Measurements from ENCODE around the gene CRYBA4. TPM values are rescaled to one million over a fixed set of nuclear protein-coding genes. Genes with fewer than 3 reads are reported as not detected.

CRYBA4 gene
- polyA plus RNA-seq: under 1 TPM in 2 of 3 donors, not detected in 1; 0.46 to 0.95 TPM

DNA sequence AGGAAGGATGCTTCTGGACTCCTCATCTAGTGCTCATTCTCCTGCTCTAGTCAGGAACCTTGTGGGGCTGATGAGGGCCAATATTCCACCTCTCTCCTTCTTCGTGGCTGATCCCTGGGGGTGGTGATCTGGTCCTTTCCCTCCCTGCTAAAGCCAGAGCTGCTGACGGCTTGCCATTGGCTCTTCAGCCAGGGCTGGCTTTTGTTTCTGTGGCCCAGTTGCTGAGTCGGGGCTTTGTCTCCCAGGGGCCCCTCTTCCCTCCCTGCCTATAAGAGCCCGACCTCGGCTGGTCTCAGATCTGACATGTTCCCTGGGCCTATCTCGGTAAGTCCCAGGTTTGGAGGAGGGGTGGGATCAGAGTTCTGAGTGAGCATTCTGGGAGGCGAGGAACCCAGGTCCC, at the start of gene CRYBA4:
CRYBA4 (plus strand) TSS at position 301 of the 400 bp plus-strand sequence. CDS start 634 bp downstream, outside the sequence.
- DNase-seq: no peak
- peaks cover 0 to 3% (median 0%) of the 10 kb centered on the region in 3 donors for H3K36me3 Mint-ChIP-seq
- peaks cover 0 to 6% (median 2%) of the 10 kb centered on the region in 3 donors for H3K27me3 Mint-ChIP-seq (ENCODE audit: low read depth in 3 of 3)
- peaks cover 11 to 15% of the 10 kb centered on the region in 2 donors for H3K4me1 Mint-ChIP-seq
- peak within 1 kb of the TSS in 4 of 6 donors; percentile 51 to 75 (median 66) for H3K27ac Mint-ChIP-seq
- H3K4me3 Mint-ChIP-seq: no peak within 1 kb of the TSS
- no peaks in the 10 kb centered on the region for H3K9me3 Mint-ChIP-seq

DNA sequence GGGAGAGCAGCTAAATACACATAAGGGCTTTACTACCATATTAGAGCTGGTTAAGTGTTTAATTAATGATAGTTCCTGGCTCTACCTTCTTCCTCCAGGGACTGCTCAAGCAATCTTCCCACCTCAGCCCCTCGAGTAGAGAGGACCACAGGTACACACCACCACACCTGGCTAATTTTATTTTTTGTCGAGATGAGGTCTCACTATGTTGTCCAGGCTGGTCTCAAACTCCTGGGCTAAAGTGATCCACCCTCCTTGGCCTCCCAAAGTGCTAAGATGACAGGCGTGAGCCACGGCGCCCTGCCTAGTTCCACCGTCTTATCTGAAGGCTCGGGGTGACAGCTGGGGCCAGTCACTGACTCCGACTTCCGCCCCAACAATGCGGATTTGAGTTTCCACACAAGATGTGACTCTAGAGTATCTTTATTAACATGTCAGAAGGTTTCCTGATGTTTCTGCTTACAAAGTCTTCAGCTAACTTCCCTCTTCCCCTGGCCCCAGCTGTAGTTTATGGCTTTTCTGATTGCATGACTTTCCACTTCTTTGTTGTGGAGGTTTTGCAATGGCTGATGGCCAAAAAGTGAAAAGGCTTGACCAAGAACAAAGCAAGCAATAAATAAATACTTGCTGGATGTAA, 48.6 kb upstream of the CRYBA4 start:
- Mint-ChIP-seq H3K36me3 (peaks cover 8 to 37% (median 26%) of the 10 kb centered on the region in 3 donors), H3K27me3 (ENCODE audit: low read depth in 3 of 3) (peaks cover 0 to 3% (median 3%) of the 10 kb centered on the region in 3 donors), H3K4me1 (peaks cover 92% of the 10 kb centered on the region in 2 donors), H3K4me3 (peak overlapping the region; percentile 57 to 80 (median 68)), H3K9me3 (no peaks in the 10 kb centered on the region), H3K27ac (peak overlapping the region; percentile 77 to 95 (median 88))
- DNase-seq: peak in 1 of 3 donors; percentile 32

DNA sequence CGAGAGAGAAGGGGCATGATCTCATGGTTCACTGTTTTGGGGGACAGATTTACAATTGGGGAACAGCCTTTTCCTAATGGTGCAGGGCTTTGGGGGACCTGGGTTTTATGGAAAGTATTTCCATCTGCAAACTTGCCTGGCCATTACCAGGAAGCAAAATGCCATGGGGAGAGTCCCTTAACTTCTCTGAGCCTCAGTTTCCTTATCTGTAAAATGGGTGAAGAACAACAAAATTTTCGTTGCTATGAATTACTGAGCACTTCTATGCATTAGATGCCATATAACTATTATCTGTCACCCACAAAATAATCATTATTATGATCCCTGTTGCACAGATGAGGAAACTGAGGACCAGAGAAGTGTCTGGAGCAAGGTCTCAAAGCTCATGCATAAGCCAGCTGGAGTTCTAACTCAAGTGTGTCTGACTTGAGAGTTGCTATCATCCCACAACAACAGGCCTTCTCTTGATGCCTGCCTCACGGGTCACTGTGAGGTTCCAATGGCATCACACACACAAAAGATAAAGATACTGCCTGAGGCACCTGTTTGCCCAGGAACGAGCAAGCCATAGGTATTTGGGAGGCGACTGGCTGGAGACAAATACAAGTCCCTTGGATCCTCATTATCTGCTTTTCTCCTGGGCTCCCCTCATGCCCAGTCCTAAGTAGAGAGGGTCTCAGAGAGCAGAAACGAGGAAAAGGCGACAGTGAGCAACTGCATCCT, 47.6 kb upstream of the CRYBA4 start:
- Mint-ChIP-seq H3K27me3 (ENCODE audit: low read depth in 3 of 3) (peaks cover 0 to 5% (median 3%) of the 10 kb centered on the region in 3 donors), H3K36me3 (peaks cover 6 to 35% (median 26%) of the 10 kb centered on the region in 3 donors), H3K4me1 (peaks cover 92% of the 10 kb centered on the region in 2 donors), H3K27ac (peak overlapping the region; percentile 77 to 95 (median 88)), H3K9me3 (no peaks in the 10 kb centered on the region), H3K4me3 (peak overlapping the region; percentile 57 to 80 (median 68))
- no peak for DNase-seq

DNA sequence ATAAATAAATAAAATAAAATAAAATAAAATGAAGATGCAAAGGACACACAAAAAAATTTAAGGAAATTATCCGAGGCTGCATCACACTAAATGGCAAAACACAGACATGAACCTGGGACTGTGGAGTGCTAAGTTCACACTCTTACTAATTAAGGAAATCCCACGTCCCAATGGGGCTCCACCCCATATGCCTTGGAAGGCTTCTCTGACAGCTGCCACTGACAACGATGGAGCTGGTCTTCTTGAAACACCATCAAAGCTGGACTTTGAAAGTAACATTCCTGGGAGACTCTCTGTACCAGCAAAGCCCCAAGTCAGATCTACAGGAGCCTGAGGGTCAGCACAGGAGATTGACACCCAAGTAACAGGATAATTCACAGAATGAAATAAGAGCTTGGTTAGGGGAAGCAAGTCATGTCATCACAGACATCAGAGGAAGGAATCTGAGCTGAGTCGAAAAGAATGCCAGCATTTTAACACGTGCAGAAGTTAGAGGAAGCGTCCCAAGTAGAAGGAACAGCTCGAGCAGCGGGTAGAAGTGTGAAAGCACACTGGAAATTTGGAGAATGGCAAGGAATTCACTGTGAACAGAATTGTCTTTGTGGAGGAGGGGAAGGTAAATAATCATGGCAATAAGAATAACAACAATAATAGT, 45.6 kb upstream of the CRYBA4 start:
- Mint-ChIP-seq H3K27me3 (ENCODE audit: low read depth in 3 of 3) (peaks cover 0 to 5% (median 3%) of the 10 kb centered on the region in 3 donors), H3K4me3 (peak overlapping the region; percentile 0 to 68 (median 49)), H3K27ac (peak overlapping the region; percentile 76 to 89 (median 83)), H3K36me3 (peaks cover 6 to 41% (median 31%) of the 10 kb centered on the region in 3 donors), H3K9me3 (no peaks in the 10 kb centered on the region), H3K4me1 (peaks cover 92% of the 10 kb centered on the region in 2 donors)
- DNase-seq: no peak

DNA sequence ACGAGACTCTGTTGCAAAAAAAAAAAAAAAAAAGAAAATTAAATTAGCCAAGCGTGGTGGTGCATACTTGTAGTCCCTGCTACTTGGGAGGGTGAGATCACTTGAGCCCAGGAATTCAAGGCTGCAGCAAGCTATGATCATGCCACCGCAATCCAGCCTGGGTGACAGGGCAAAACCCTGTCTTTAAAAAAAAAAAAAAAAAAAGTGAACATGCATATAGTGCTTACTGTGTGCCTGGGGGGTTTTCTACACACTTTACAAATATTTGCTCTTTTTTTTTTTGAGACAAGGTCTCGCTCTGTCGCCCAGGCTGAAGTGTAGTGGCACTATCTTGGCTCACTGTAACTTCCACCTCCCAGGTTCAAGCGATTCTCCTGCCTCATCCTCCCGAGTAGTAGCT, 44.7 kb upstream of the CRYBA4 start:
- Mint-ChIP-seq H3K9me3 (no peaks in the 10 kb centered on the region), H3K4me1 (peaks cover 92% of the 10 kb centered on the region in 2 donors), H3K27me3 (ENCODE audit: low read depth in 3 of 3) (peaks cover 0 to 5% (median 3%) of the 10 kb centered on the region in 3 donors), H3K4me3 (no peak overlapping the region), H3K36me3 (peaks cover 12 to 42% (median 36%) of the 10 kb centered on the region in 3 donors), H3K27ac (peak overlapping the region in 3 of 6 donors; percentile 51 to 97 (median 70))
- DNase-seq: no peak

DNA sequence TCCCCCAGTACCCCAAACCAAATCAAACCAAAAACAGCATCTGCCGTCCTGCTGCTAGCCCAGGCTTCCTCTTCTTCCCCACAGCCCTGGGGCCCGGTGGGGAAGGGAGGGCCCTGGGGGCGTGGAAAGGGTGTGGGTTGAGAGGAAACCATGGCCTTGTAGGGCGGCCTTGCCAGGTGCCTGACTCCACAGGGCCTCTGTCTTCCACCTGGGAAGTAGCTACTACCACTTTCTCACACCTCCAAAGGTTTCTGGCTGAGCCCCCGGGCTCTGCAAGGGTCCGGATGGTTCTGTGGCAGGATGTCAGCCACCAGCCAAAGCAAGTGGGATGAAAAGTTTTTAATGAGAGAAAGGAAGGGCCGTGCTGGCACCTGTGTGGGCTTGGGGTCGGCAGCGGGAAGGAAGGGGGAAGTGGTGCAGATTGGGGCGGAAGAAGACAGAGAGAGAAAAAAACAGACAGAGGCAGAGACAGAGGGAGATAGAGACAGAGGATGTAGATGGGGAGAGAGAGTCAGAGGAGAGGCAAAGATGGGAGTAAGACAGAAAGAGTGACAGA, 42.4 kb upstream of the CRYBA4 start:
- H3K27me3 Mint-ChIP-seq (ENCODE audit: low read depth in 3 of 3): peaks cover 2 to 8% (median 3%) of the 10 kb centered on the region in 3 donors

DNA sequence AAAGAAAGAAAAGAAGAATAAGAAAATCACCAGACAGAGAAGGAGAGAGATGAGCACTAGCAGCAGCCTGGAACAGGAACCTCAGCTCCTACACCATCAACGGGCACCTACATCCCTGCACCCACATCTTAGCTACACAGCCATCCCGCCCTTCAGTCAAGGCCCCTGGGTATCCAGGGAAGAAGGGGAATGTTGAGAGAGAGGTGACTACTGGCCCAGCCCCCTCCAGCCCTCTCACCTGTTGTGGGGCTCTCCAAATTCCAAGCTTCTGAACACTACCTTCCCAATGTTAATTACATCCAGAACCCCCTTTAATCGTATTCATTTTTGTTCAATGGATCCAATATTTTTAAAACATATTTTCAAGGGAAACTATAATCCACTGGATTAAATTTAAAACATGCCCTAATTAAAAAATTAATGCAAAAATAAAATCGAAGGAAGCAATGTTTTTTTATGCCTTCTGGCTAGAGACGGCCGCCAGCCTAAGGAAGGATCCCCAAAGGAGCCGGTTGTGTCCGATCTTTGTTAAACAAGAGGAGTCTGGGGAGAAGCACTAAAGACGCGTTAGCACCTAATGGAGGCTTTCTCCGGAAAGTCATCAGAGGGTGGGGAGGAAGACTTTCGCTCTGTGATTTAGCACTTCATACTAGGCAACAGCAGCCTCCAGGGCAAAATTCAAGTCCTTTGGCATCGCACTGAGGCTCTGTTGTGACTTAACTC, 41.4 kb upstream of the CRYBA4 start:
- Mint-ChIP-seq H3K27ac (peak overlapping the region; percentile 90 to 97 (median 95)), H3K36me3 (peaks cover 12 to 40% (median 24%) of the 10 kb centered on the region in 3 donors), H3K27me3 (ENCODE audit: low read depth in 3 of 3) (peaks cover 2 to 8% (median 3%) of the 10 kb centered on the region in 3 donors), H3K9me3 (no peaks in the 10 kb centered on the region), H3K4me1 (peaks cover 90 to 91% of the 10 kb centered on the region in 2 donors), H3K4me3 (peak overlapping the region; percentile 75 to 85 (median 80))
- DNase-seq: no peak

More for the DNA sequence above, 42.4 kb upstream of the CRYBA4 start:
- Mint-ChIP-seq H3K4me3 (peak overlapping the region; percentile 75 to 85 (median 80)), H3K4me1 (peaks cover 90 to 91% of the 10 kb centered on the region in 2 donors), H3K9me3 (no peaks in the 10 kb centered on the region), H3K36me3 (peaks cover 12 to 36% (median 24%) of the 10 kb centered on the region in 3 donors), H3K27ac (peak overlapping the region; percentile 90 to 97 (median 95))
- peak; percentile 54 to 66 (median 58) for DNase-seq

DNA sequence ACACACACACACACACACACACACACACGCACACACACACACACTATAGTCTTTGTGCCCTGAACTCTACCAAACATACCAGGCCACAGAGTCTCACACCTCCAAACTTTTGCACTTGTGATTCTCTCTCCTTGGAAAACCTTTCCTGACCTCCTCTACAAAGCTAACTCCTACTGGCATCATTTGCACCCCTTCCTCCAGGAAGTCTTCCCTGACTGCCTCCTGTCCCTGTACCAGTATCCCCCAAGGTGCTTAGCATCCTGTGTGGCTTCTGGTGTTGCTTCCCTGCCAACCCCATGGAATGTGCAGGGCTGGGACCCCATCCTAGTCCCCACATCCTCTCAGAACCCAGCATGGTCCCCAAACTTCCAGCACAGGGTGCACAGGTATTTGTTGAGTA, 40.7 kb upstream of the CRYBA4 start:
- H3K4me1 Mint-ChIP-seq: peaks cover 92 to 93% of the 10 kb centered on the region in 2 donors
- DNase-seq: no peak
- peaks cover 12 to 39% (median 23%) of the 10 kb centered on the region in 3 donors for H3K36me3 Mint-ChIP-seq
- peak overlapping the region; percentile 60 to 81 (median 68) for H3K4me3 Mint-ChIP-seq
- peaks cover 1 to 8% (median 2%) of the 10 kb centered on the region in 3 donors for H3K27me3 Mint-ChIP-seq (ENCODE audit: low read depth in 3 of 3)
- peak overlapping the region; percentile 90 to 97 (median 95) for H3K27ac Mint-ChIP-seq
- H3K9me3 Mint-ChIP-seq: no peaks in the 10 kb centered on the region

DNA sequence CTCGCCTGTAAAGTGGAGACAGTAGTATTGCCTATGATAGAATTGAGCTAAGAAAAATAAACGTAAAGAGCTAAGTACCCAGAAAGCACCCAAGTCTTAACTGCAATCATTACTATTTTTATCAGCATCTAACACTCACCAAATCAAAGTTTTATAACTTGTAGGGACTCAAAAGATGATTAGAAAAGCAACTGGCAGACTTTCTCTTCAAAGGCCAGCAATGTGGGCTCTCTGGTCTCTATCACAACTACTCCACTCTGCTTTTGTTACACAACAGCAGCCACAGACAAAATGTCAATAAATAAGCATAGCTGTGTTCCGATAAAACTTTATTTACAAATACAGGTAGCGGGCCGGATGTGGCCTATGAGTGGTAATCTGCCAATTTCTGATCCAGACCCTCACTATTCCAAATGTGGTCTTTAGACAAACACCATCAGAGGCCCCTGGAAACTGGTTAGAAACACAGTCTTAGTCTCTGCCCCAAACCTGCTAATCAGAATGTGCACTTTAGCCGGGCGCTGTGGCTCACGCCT, 40.1 kb upstream of the CRYBA4 start:
- Mint-ChIP-seq H3K4me3 (peak overlapping the region in 3 of 5 donors; percentile 23 to 81 (median 62)), H3K9me3 (no peaks in the 10 kb centered on the region), H3K27ac (peak overlapping the region; percentile 19 to 97 (median 92)), H3K27me3 (ENCODE audit: low read depth in 3 of 3) (peaks cover 1 to 7% (median 2%) of the 10 kb centered on the region in 3 donors), H3K4me1 (peaks cover 92 to 93% of the 10 kb centered on the region in 2 donors), H3K36me3 (peaks cover 12 to 32% (median 18%) of the 10 kb centered on the region in 3 donors)
- DNase-seq: no peak

DNA sequence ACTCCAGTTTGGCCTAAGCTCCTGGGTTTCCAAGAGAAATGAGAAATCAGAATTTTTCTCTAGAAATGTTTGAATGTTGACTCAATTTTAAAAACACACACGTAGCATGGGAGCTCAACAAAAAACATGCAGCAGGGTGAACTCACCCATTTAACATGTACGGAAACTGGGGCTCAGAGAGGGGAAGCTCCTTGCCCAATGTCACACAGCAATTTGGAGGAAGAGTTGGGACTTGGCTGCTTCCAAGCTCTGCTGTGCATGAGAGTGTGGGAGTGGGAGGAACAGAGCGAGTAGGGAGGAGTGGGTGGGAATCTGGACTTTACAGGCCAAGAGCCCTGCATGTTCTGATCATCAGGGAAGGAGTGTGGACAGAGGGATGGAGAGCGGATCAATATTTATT, 37.8 kb upstream of the CRYBA4 start:
- H3K4me3 Mint-ChIP-seq: peak overlapping the region; percentile 82 to 91 (median 87)
- H3K9me3 Mint-ChIP-seq: no peaks in the 10 kb centered on the region
- no peak for DNase-seq
- peaks cover 95 to 99% of the 10 kb centered on the region in 2 donors for H3K4me1 Mint-ChIP-seq
- peaks cover 18 to 36% (median 23%) of the 10 kb centered on the region in 3 donors for H3K36me3 Mint-ChIP-seq
- peaks cover 0 to 5% (median 4%) of the 10 kb centered on the region in 3 donors for H3K27me3 Mint-ChIP-seq (ENCODE audit: low read depth in 3 of 3)
- H3K27ac Mint-ChIP-seq: peak overlapping the region; percentile 92 to 97 (median 95)

DNA sequence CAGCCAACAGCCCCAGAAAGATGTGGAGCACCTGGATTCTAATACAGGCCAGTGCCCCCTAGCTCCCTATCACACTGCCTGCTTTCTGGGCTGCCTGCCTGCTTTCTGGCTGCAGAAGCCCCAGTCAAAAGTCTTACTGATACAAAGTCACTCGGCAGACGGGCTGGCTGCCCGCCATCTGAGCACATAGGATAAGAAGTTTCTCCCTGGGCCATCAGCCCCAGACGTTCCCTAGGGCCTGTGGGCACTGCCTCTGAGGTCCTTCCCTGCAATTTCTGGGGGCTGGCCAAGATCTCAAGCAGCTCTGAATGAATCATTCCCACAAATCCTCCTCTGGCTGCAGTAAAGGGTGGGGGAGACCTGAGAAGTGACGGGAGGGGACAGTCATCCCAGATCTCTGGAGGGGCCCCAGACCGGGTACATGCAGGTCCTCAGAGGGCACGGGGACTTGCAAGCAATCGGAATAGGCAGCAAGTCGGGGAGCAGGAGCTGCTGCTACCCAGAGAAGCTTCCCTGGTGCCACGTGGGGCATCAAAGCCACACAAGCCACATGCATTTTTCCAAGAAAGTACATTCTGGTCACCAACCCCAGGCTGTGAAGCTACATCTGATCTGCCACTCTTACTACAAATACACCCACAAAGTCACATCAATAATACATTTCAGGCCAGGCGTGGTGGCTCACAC, 36.5 kb upstream of the CRYBA4 start:
- Mint-ChIP-seq H3K27me3 (ENCODE audit: low read depth in 3 of 3) (peaks cover 0 to 8% (median 6%) of the 10 kb centered on the region in 3 donors), H3K4me1 (peaks cover 87 to 90% of the 10 kb centered on the region in 2 donors), H3K36me3 (peaks cover 18 to 30% (median 23%) of the 10 kb centered on the region in 3 donors), H3K4me3 (peak overlapping the region; percentile 82 to 91 (median 87)), H3K27ac (peak overlapping the region; percentile 92 to 97 (median 95)), H3K9me3 (no peaks in the 10 kb centered on the region)
- DNase-seq: no peak

All from immature natural killer cell (primary cell).